Occipital lobe (tissue), 2 donors: ENCODE measurements around the gene PRF1. TPM values are rescaled to one million over a fixed set of nuclear protein-coding genes. Genes with fewer than 3 reads are reported as not detected.
"Not testable (repeated sequence)": the region's sequence is repeated elsewhere in the genome, so short reads cannot be mapped to it uniquely, and the experiment has no call there.

Source experiments
- DNase-seq: peaks from one replicate; lab custom pipeline; 2025; lab: John Stamatoyannopoulos, UW
- total RNA-seq: library from RNA; depleted of rRNA; stranded (reverse); fragments of >200 nt; gene quantifications from one replicate; pipeline ENCODE4 v1.2.3, GENCODE V29; 2014

The PRF1 gene
- total RNA-seq, 1 donor from 2014 or later = not detected

DNA sequence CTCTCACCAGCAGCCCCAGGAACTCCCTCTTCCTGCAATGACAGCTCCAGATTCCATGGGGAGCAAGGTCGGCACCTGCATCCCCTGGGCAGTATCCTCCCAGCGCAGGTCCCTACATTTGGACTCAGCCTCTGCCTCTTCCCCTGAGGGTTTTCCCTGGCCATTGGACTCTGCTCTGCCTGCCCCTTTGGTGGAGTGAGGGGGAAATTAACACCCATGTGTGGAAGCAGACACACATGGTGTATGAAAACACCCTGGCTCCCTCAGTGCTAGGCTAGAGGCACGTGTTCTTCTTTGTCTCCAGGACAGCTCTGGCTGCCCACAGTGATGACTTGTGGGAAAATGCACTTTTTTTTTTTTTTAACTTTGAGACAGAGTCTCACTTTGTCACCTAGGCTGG, 8.4 kb downstream of the PRF1 start:
- no peak for DNase-seq

DNA sequence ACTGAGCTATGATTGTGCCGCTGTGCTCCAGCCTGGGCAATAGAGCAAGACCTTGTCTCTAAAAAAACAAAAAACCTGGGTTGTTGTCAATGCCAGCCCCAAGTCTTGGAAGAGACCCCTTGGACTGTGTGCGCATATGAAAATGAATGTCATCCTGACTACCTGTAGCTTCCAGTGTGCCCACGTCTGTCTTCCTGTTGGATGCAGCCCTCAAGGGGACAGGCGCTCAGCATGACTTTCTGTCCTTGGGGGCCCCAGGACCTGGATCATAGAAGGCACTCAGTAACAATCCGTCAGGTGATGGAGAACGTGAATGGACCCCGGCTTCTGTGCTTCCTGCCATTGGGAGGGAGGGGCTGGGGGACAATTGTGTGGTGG, 9.0 kb downstream of the PRF1 start:
- no peak for DNase-seq

DNA sequence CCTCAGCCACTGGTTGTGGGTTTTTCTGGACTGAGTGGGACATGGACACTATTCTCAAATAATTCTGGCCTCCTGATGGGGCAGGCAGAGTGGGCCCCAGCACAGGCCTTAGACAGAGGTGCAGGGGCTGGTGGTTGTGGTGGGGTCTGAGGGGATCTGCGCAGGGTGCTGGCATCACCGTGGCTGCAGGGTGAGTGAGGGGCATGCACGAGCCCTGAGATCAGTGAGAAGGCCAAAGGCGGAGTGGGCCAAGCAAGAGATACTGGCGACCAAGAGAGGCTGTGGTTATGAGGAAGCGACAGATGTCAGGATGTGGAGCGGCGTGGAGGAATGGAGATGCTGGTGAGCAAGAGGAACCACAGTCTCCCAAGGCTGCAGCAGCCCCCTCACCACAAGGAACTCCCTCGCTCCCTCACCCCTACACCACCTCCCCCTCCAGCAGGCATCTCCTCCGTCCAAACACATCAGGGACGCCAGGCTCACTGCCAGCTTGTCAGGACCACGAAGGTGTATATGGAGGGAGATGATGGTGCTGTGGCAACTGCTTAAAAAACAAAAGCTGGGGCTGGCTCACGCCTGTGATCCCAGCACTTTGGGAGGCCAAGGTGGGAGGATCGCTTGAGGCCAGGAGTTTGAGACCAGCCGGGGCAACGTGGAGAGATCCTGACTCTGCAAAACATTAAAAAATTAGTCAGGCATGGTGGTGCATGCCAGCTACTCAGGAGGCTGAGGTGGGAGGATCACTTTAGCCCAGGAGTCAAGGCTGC, 9.6 kb downstream of the PRF1 start:
- no peak for DNase-seq

DNA sequence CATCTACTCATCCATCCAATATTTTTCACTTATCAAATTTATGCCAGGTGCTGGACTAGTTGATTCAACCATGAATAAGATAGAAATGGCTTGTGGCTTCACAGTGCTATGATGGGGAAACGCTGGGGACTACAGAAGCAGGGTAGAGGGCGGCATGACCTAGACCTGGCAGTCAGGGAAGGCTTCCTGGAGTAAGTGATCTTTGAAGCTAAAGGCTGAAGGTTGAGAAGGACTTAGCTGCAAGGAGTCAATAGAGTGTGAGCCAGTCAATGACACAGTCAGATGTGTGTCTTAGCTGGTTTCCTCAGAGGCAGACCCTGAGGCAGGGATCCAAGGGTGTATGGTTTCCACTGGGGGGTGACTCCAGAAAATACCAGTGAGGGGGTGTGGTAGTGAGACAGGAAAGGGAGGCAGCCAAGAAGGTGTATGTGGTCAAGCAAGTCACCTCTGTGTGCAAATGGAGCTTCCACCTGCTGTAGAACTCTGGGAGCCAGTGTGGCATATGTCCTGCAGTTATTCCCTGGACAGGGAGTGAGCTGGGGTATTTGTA, 10.3 kb downstream of the PRF1 start:
- no peak for DNase-seq

DNA sequence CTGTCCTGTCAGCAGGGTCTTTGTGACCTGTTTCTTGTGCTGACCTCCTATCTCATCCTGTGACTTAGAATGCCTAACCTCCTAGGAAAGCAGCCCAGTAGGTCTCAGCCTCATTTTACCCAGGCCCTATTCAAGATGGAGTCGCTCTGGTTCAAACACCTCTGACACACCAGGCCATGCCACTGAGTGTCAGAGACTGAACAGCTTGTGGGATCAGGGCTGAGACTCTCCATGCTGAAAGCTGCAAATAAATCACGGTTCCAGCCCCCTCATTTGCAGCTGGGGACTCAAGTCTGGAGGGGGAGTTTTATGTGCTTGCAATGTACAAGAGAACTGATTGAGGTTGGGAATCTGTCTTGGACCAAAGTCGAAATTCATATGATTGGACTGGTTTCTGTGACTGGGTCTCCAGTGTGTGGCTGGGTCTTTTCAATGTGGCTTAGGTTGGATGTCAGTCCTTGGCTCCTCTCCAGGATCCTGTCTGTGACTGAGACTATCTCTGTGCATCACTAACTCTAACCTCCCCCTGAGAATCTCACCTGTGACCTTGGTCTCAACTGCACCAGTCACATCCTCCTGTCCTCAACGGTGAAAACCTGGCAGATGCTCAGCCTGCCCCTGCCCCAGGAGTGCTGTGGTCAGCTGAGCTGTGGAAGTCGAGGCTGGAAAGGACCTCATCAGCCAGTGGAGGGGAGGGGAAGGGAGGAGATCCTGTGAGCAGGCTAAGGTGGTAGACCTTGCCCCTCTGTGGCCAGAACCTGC, 11.7 kb downstream of the PRF1 start:
- no peak for DNase-seq

DNA sequence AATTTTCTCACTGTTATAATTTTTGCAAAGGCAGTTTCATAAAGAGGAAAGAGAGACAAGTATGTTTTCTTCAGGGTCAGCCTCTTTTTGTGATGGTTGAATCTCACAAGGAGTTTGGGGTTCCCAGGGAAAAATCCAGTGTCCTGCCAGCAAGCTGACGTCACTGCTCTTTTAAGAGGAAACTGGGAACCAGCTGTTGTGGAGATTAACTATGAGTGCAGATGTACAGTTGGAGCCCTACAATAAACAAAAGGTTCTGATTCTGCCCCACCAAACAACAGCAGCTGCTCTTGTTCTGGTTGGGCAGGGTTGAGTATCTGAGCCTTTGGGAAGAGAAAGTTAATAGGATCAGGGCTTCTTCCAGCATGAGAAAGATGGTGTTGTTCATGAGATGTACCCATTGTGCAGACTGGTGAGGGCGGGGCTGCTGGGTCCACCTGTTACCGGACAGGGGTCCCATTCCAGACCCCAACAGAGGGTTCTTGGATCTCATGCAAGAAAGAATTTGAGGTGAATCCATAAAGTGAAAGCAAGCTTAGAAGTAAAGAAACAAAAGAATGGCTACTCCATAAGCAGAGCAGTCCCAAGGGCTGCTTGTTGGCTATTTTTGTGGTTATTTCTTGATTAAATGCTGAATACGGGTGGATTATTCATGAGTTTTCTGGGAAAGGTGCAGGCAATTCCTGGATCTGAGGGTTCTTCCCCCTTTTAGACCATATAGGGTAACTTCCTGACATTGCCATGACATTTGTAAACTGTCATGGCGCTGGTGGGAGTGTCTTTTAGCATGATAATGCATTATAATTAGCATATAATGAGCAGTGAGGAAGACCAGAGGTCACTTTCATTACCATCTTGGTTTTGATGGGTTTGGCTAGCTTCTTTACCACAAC, 12.5 kb downstream of the PRF1 start:
- no peak for DNase-seq

DNA sequence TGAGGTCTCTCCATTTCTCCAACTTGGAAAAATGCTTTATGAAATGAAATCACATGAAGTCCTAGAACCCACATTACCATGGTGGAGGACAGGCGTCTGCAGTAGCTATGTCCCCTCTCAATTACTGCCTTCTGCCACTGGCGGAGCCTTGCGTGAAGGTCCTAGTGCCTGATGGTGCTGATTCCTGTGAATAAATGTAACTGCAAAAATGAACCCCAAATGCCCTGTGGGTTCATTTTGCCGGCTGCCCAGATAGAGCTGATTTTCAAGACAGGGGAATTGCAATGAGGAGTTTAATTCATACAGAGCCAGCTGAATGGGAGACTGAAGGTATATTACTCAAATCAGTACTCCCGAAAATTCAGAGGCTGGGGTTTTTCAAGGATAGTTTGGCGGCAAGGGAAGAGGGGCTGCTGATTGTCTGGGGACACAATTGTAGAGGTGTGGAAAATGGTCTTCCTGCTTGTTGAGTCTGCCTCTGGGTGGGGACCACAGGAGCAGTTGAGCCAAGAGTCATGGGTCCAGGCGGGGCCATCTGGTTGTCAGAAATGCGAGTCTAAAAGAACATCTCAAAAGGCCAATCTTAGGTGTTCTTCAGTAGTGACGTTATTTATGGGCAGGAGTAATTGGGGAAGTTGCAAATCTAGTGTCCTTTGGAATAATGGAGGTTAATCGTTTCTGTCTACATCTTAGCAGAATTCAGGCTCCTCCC, 13.5 kb downstream of the PRF1 start:
- no peak for DNase-seq

DNA sequence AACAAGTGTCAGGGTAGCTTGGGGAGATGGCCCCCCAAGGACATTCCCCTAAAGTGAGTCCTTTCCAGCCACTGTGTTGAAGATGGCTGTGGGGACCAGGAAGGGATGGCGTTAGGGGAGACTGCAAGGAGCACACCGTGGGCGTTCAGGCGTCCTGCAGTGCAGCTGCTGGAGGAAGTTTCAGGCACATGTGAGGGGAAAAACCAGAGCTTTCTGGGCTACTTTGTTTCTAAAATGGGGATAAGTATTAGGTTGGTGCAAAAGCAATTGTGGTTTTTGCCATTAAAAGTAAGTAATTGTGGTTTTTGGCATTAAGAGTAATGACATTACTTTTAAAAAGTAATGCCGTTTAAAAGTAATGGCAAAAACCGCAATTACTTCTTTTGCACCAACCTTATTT, 14.3 kb downstream of the PRF1 start:
- DNase-seq = no peak

DNA sequence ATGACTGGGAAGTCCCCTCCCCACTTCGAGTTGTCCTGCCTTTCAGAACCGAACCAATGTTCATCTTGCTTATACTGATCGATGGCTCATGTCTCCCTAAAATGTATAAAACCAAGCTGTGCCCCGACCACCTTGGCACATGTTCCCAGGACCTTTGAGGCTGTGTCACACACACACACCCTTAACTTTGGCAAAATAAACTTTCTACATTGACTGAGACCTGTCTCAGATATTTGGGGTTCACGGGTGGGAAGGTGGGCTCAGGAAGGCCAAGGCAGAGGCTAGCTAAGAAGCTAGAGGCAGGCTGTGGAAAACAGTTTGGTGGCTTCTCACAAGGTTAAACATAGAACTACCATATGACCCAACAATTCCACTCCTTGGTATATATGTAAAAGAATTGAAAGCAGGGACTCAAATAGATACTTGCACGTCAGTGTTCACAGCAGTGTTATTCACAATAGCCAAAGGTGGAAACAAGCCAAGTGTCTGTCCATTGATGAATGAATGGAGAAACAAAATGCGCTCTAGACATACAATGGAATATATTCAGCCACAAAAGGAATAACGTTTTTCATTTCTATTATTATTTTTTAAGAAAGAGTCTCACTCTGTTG, 15.4 kb downstream of the PRF1 start:
- DNase-seq = no peak

DNA sequence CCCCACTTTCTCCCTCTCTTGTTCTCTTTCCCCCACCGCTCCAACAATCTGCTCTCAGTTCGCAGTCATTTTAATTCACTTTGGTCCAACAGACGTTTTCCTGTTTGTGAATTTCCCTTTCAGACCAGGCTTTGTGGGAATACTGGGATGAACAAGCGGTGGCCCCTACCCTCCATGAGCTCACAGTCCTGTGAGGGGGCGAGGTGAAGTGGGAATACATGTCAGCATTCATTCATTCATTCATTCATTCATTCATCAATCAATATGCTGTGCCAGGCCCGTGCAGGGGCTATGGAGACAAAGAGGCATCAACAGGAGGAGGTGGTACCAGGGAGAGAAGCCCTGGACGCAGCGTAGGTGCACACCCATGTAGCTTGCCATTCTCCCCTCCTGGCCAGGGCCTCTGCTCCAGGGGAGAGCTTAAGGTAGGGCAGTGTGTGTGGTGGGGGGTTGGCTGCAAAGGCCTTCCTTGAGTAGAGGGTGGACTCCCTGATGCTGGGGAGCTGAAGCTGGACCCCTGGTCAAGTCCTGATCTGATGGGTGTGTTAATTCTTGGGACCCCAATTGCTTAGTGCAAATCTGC, 16.1 kb downstream of the PRF1 start:
- no peak for DNase-seq

DNA sequence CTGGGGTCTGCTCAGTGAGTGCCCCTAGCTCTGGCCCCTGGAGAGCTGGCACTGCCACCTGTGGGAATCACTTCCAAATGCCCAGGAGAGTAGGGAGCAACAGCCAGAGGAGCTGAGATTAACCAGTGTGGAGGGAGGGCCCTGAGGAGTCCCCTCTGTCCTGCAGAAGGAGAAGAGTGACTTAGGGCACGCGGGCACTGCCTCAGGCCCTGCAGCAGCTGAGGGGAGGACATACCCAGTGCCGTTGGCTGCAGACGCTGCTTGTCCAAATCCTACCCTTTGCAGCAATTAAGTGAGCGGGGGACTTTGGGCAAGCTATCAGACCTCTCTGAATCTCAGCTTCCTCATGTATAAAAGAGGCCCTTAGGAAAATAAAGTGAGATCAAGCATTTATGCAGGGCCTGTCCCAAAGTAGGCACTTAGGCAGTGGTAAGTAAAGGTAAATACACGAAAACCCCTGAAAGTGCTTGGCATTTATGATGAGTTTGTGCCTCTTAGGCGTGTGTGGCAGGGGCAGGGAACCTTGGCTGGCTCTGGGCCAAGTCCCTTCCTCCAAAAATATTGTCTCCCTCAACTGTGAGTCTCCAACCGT, 16.9 kb downstream of the PRF1 start:
- DNase-seq = no peak

DNA sequence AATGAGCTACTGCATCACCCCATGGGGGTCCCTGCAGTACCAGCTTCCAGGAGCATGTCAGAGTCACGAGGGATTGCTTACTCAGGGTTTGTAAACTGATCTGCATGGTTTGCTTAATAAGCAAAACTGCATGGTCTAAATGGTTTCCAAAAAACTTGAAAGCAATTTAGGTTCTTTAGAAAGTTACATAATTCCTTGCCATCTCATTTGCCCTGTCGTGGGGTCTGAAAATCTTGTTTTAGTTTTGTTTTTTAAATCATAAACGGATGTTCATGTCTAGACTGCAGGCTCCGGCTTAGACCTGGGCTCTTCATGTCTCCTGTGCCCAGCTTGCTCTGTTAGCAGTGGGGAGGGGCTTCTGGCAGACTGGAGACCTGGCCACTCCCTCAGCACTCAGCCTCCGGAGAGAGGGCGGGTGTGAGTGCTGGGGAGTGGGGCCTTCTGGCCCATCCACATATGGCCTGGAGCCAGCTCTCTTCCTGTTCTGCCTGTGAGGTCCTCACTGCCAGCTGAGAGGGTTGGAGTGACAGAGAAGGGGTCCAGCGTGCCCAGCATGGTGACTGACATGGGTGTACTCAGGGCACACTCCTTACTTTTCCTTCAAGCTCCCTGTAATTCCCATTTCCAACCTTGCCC, 17.5 kb downstream of the PRF1 start:
- no peak for DNase-seq

DNA sequence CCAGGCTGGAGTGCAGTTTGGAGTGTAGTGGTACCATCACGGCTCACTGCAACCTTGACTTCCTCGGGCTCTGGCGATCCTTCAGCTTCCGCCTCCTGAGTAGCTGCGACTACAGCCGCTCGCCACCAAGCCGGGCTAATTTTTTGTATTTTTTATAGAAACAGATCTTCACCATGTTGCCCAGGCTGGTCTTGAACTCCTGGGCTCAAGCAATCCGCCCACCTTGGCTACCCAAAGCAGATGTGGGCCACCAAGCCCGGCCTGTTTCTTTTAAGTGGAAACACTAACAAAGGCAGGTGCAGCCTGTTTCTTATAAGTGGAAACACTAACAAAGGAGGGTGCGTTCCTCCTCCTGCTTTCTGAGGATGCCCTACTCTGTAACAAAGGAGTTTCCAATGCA, 18.2 kb downstream of the PRF1 start:
- DNase-seq = no peak

DNA sequence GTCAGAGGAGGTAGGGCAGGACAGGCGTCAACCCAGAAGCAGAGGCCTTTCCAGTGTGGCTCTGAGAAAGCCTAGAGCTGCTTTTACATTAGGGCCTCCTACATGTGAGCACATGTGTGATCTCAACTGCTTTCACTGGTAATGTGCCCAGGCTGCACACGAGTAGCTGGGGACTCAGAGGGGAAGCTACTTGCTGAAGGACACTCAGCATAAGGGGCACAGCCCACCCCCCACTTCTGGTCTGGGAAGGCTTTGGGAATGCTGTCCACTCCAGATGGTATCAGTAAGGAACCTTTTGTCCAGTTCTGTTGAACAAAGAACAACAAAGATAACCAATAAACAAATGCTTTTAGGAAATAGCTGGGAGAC, 18.9 kb downstream of the PRF1 start:
- DNase-seq = no peak

DNA sequence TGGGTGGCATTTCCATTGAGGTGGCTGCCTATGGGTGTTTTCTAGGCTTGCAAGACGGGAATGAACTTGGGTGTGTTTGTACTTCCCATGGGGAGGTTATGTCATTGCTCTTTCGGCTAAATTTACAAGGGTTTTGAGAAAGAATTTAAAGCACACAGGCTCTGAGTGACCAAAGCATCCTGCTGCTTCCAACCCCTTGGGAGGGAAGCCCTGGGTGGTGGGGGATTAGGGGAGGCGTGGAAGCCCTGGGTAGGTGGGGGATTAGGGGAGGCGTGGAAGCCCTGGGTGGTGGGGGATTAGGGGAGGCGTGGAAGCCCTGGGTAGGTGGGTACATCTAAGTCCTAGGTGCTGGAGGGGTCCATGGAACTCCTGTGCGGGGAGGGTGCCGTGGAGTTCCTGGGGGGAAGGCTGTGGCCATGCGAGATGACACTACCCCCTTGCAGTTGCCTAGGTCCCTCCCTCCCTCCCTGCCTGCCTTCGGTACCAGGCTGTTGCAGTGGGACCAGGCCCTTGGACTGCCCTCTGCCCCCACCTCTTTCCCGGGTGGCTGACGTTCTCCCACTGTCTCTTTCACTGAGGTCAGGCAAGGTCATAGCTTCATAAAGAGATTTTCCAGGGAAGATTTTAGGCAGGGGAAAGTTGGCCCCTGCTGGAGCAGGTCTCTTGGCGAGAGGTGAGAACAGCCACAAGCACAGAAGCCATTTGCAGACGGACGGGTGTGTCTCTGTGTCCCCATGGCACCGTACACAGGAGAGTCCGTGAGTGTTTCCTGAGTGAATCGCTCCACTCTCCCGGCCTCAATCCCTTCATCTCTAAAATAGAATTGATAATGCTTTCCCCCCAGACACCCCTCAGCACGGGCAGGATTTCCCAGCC, 19.5 kb downstream of the PRF1 start:
- no peak for DNase-seq

DNA sequence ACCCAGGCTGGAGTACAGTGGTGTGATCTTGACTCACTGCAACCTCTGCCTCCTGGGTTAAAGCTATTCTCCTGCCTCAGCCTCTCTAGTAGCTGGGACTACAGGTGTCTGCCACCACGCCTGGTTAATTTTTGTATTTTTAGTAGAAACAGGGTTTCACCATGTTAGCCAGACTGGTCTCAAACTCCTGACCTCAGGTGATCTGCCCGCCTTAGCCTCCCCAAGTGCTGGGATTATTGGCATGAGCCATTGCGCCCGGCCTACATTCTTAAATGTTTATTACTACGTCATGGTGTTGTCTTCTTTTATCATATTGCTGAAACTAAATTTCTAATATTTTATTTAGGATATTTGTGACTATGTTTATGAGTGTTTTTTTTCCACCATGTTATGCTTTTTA, 21.4 kb downstream of the PRF1 start:
- DNase-seq = not testable (repeated sequence)

DNA sequence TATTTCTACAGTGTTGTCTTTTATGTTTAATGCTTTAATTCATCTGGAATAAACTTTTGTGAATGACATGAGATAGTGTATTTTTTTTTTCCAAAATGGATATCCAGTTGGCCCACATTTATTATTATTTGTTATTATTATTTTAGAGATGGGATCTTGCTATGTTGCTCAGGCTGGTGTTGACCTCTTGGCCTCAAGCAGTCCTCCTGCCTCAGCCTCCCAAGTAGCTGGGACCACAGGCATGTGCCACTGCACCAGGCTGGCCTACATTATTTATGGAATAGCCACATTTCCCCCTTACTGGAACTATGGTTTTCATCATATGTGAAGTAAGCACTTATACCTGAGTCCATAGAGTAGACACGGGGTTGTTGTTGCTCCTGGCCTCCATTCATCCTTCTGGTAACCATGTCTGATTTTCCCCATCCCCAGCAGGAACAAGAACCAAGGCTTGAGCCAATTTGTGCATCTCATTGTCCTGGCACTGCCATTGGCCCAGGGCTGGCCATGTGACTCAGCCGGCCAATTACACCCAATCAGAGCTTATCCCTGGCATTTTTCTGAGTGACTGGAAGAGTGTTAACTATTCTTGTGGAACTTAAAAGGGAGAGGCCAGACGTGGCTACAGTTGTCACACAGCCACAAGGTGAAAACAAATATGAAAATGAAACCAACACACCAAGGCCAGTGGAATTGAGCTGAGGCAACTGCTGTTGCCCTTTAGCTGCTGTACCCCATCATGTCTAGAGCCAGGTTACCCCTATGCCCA, 23.1 kb downstream of the PRF1 start:
- no peak for DNase-seq
